SHP77 (cell line): Measurements from ENCODE around the gene CKS1B.

Experiments used
- DNase-seq, 2 experiments: peaks; one replicate each; lab custom pipeline; 2025; lab: John Stamatoyannopoulos, UW

The CKS1B gene

DNA sequence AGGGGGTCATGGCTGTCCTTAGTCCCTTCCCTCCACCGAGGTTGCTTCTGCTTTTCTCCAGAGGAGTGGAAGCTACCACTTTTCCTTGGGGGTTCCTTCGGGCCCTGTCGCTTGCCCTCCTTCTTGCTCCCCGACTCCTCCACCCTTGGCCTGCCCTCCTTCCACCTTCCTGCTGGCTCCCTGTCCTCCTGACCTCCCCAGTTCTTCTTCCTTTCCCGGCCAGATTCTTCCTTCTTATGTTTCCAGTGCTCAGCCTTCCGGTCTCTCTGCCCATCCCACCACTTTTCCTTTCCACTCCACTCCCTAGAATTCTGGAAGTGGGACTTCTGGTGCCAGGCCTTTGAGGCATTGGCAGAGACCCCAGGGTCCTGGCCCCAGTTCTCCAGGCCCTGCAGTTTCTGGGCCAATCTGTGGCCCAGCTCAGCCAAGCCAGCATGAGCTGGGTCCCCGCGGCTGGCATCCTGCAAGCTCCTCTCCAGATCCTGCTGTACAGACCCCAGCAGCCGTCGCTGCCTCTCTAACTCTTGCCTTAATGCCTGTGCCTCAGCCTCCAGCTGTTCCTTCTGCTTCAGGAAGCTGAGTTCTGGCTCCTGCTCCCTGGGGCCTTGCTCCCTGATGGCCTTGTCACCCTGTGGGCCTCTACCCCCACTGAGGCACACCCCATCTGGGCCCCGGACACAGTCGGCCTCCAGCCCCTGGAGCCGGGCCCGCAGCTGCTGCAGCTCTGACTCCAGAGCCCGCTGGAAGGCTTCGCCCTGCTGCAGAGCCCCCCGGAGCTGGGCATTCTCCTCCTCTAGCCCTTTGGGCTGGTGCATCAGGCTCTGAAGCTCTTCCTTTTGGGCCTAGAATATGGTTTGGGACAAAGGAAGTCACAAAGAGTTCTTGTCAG, 28.3 kb upstream of the CKS1B start:
- DNase-seq: no peak

DNA sequence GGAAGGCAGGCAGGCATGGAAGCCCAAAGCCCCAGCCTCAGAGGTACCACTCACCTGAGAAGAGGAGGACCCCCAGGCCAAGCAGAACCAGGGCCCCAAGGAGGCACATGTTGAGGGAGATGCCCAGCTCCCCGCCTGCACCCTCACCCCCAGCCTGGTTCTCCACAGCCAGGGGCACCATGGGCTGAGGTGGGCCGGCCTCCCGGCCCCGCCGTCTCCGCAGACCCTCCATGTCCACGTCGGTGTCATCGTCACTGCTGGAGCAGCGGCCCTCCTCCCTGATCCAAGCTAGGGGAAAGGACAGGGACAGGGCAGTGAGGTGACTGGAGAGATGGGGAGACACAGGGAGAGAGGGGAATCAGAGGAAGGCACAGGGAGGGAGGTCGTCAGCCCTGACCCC, 26.4 kb upstream of the CKS1B start:
- no peak for DNase-seq

DNA sequence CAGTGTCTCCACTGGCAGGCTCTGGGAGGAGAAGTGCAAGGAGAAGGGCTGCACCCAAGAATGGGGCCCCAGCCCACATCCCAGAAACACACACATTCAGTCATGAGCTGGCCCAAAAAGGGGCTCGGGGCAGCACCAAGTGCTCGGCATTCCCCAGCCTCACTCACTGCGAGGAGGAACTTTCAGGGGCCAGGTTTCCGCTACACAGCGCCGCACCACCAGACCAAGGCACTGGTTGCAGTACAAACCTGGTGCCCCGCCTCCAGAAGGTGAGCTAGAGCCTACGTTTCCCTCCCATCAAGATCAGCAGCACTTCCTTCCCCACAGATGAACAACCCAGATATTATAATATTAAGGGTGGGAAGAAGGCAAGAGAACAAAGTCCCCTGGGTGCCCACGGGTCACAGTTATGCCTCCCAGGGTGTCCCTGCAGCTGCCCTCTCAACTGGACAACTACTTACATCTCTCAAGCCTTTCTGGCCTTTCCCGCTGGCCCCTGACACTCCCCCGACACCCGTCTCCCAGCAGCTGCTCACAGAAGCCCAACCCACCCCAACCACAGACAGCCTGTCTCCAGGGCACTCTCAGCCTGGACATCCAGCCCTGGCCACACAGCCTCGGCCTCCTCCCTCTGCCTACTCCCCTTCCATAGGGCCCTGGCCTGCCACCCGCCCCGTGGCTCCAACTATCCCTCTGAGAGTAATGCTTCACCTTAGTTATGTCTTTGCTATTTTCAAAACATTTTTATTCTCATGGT, 22.4 kb upstream of the CKS1B start:
- DNase-seq: no peak

DNA sequence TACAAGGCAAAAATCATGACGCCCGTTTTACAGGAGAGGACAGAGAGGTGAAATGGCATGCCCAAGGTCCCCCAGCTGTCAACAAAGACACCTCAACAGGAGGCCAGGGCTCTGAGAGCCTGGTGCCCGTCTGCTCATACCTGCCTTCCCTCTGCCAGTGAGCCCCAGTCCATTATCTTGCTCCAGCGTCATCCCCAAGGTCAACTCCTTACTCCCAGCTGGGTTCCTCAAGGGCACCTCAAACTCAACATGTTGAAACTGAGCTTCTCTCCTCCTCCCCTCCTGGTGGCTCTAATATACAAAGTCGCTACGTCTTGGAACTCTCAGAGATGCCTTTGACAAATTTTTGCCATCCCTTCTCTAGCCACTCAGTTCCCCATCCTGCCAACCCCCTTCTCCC, 21.8 kb upstream of the CKS1B start:
- no peak for DNase-seq

- no peak for DNase-seq
These were observed 20.9 kb upstream of the CKS1B start for GRCh38 chr1:154953611-154954038.

GRCh38 chr1:154954541-154954940, 19.9 kb upstream of the CKS1B start:
- DNase-seq: no peak

GRCh38 chr1:154955039-154955717, 19.3 kb upstream of the CKS1B start:
- peak; percentile 92 for DNase-seq

DNA sequence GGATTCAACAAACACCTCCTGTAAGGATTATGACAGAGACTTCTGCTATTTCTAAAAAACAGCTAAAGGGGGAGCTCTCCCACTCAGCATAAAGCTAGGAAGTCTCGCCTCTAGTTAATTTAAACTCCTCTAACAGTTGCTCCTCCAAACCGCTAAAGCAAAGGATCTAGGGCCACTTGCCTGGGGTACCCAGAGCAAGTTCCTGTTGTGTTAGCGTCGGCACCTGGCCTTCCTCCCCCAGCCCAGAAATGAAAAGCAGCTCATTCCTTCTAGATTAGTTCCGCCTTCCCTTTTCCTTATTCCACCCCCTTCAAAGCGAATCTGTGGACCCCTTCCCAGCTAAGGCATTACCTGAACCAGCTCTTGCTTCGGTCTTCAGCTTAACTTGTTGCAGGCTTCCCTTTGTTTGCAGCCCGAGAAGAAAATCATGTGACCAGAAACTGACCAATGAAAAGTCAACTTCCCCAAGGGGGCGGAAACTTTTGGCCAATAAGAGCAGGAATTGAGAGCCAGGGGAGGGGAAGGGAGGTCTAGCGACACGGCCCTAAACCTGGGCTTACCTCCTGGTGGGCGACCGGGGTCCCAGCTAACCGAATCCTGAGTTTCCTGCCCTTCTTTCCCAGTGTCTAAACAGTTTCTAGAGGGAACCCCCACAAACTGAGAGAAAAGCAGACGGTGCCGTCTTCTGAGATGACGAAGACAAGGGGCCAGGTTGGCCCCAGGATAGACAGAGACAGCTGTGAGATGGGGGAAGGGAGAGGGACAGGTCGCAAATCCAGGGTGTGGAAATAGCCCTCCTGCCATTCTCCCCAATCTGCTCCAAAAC, 18.6 kb upstream of the CKS1B start, which contains the start of gene PBXIP1:
PBXIP1 (minus strand) TSS at position 382 of the 826 bp plus-strand sequence. CDS start 2,378 bp downstream, outside the sequence.
- peak; percentile 96 to 98 for DNase-seq

- DNase-seq: peak in 1 of 2 experiments; percentile 14
These were observed 17.9 kb upstream of the CKS1B start for GRCh38 chr1:154956544-154956941.

GRCh38 chr1:154957091-154957657, 17.3 kb upstream of the CKS1B start:
- no peak for DNase-seq

DNA sequence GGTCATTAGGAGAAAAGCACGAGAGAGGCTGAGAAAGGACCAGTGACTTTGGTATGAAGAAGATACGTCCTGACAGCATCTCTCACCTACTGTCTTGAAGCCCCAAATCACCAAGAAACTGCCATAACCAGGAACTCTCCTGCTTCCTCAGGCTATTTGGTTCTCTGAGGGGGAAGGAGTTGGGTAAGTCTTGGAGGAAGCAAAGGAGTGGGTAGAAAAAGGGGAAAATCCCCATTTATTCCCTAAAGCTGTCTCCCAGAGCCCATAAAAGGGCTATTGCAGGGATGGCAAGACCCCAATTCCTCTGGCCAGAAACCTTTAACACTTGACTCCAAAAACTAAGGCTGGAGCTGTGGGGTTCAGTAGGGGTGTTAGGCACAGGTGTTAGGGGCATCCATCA, 16.4 kb upstream of the CKS1B start:
- DNase-seq: no peak

DNA sequence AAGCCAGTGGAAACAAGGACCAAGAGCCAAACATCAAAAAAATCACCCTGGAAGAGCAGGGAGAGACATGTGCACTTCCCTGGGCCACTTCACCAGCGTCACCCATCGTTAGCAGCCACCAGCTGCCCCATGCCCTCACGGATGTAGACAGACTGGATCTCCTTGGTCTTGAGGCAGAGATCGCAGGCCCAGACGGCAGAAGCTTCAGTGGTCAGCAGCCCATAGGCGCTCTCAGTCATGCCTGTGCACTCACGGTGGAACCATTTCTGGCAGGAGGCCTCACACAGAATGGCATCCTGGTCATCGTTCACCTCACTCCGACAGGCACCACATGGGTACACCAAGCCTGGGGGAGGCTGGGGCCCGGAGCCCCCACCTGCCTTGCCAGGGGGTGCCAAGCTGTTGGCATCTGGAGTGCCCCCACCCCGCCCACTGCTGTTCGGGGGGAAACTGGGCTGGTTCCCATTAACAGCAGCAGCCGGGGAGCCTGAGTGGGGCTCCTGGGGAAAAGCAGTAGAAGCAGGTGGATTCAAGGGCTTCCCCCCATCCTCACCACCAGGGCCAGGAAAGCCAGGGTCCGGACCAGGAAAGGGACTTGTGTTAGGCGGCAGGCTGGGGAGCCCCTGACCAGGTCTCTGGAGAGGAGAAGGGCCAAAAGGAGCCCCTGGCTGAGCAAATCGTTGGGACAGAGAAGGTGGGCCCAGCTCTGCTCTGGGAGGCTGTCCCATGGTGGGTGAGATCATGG, 15.6 kb upstream of the CKS1B start:
- DNase-seq: no peak

GRCh38 chr1:154959426-154959780, 15.1 kb upstream of the CKS1B start:
- DNase-seq: no peak

DNA sequence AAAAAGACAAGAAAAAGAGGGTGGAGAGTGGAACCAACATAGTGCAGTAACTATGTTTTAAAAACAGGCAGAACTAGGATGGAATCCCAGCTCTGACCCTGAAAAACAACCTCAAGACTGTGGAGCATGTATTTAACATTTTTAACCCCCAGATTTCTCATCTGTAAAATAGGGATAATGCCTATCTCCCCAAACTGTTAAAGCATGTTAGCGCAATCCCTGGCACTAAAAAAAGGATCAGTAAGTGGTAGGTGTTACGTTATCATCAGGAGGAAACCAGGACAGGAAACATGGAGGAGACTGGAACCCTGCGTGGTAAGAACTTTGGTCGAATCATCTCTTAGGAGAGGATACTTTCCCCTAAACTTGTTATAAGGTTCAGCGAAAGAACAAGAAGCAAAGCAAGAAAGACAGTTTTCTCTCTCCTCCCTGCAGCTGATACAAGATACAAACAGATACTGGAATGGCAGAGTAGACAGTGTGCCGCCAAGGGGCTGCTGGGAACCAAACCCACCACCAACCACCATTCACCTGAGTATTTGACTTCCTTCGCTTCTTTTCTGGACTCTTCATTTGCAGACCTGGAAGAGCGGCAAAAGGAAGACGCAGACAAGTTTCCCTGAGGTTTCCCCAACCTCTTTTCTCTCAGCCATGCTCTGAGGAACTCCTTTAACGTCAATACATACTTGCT, 13.9 kb upstream of the CKS1B start:
- DNase-seq: no peak

DNA sequence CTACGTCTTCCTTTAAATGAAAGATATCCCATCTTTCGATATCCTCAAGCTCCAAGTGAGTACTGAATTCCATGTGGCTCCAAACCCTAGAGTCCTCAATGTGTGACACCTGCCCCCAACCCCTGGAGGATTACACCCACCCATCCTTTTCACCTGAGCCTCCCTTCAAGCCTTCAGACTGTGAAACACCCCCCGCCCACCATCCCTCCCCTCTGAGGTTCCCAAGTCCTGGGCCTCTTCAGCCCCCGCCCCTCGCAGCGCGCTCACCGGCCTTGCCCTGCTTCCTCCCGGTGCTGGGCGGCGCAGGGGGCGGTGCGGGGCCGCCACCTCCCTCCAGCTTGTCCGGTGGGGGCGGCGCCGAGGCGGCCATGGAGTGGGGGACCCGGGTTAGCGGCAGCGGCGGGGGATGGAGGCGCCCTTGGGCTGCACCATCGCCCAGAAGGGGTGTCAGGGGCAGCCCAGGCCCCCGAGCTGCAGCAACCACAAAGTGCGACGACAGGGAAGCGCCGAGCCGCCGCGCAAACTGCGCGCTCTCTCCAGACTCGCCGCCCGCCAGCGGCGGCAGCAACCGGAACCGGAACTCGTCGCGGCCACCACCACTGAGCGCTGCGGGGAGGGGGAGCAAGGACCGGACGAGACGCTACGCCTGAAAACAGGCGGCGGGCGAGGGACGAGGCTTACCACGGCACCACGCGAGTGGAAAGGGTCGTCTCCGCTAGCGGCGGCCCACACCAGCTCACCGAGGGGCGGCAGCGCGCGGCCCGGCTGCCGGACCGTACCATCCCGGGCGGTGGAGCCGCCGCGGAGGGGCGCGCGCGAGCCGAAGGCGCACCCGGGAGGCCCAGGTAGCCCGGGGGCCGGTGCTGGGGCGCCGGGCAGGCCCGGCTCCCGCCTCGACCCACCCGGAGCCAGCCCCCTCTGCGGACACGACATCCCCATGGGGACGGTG, 13.0 kb upstream of the CKS1B start, which contains the start of gene PYGO2:
PYGO2 (minus strand) TSS at position 576 of the 949 bp plus-strand sequence; CDS start at position 370, 206 bp downstream.
- peak; percentile 77 to 95 for DNase-seq

GRCh38 chr1:154962156-154962749, 12.2 kb upstream of the CKS1B start:
- DNase-seq: peak in 1 of 2 experiments; percentile 27

DNA sequence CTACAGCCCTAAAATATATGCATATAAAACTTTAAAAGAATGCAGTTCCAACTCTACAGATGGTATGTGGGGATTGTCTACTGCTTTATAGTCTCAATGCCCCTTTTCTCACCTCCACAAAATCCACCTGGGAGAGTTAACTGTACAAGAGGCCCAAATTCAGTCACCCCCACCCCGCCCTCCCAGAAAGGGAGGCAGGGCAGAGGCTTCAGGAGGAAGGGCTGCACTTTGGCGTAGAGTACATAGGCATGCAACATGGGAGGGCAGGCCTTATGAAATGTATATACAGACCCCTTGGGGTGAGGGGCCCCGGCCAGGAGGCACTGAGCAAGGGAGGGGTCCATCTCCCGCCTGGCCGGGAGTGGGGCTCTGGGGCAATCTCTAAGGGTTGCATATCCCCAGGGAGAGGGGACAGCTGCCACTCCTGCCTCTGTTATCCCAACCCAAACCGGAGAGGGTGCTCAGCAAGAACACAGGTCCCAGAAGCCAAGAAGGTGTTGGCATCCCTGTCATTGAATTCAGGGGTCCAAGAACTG, 11.6 kb upstream of the CKS1B start:
- no peak for DNase-seq

GRCh38 chr1:154963643-154964042, 10.8 kb upstream of the CKS1B start:
- no peak for DNase-seq
